Kidney glomerular epithelial cell (primary cell): ENCODE results near the gene SLC7A6OS.

Experiments used
- DNase-seq: peaks from one replicate; lab custom pipeline; 2025; lab: John Stamatoyannopoulos, UW

The SLC7A6OS gene

DNA sequence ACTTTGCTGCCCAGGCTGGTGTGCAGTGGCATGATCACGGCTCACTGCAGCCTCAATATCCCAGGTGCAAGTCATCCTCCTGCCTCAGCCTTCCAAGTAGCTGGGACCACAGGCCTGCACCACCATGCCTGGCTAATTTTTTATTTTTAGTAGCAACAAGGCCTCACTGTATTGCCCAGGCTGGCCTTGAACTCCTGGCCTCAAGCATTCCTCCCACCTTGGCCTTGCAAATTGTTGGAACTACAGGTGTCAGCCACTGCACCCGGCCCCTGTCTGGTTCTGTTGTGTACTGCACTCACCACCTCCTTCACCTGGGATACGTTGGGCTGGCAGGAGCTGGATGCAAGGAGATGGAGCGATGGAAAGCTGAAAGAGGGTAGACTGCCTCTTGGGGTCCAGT is 57.0 kb downstream of the SLC7A6OS start:
- no peak for DNase-seq

DNA sequence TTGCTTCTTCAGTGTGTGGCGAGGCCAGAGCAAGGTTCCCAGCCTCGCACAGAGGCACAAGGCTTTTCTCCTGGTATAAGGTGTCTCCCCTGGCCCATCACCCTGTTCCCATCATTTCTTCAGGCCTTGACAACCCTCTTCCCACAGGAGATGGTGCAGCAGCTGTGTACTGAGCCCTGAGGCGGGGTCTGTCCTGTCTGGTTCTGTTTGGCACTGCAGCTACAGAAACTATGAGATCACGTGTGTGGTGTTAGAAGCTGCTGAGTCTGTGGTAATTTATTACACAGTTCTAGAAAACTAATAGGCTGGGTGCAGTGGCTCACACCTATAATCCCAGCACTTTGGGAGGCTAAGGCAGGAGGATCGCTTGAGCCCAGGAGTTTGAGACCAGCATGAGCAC is 58.4 kb downstream of the SLC7A6OS start:
- DNase-seq = no peak

DNA sequence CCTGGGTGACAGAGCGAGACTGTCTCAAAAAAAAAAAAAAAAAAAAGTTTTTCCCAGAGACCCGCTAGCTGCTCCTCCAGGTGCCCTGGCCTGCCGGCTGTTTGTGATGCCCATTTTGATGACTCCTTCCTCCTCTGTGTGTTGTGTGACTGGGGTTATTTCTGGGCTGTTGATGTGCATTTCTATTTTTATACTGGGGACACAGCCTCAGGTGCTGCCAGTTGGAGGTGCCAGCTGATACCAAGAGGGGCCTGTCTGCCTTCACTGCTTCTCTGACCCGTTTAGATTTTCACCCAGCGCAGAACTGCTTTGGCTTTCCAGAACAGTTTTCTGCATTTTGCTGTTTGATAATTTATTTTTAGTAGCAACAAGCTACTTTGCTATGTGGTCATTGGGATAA is 58.9 kb downstream of the SLC7A6OS start:
- DNase-seq = no peak

DNA sequence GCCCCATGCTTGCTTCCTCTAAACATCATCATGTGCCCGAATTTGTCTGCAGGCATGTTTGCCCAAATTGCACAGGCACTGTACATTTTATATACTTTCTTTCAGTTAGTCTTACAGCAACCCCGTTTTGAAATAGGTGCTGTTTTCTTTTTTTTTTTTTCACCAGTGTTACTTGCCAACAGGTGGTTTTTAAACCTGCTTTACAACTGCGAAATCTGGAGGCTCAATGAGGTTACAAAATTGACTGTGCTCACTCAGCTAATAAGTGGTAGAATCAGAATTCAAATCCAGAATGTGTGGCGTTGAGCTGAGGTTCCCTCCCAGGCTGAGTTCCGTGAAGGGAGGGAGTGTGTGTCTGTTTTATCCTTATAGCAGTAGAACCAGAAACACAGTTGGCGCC is 59.8 kb downstream of the SLC7A6OS start:
- DNase-seq = no peak

DNA sequence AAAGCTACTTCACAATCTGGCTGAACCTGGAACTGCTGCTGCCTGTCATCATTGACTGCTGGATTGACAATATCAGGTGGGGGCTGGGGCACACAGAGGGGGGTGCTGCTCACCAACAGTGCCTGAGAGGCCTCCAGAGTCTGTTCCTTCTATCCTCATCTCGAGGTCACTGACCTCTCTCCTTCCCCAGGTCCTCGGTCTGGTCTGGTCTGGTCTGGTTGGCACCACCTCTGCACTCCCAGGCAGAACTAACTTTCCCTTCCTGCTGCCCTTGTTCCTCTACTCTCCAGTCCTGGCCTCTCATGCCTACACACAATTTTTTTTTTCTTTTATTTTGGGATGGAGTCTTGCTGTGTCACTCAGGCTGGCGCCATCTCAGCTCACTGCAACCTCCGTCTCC is 61.4 kb downstream of the SLC7A6OS start:
- no peak for DNase-seq
